Left ventricle myocardium inferior (tissue), 1 donor: ENCODE measurements around the gene IDS. TPM values are rescaled to one million over a fixed set of nuclear protein-coding genes. Genes with fewer than 3 reads are reported as not detected.
A peak's percentile ranks its signal among the peaks of the same experiment; 100 is the strongest.

Experiments
- DNase-seq: peaks from one replicate; pipeline ENCODE4 v3.0.0-alpha.2; 2020
- H3K27ac ChIP-seq: fragments of 200-600 bp; replicated peaks from 2 replicates; pipeline ENCODE4 v1.8.0; 2021
- H3K27me3 ChIP-seq: fragments of 200-600 bp; 2 replicates; pipeline ENCODE4 v1.8.0; 2021; ENCODE audit warnings: low read depth
- H3K36me3 ChIP-seq: fragments of 200-600 bp; 2 replicates; pipeline ENCODE4 v1.8.0; 2021
- H3K4me1 ChIP-seq: fragments of 200-600 bp; 2 replicates; pipeline ENCODE4 v1.8.0; 2021
- H3K4me3 ChIP-seq: fragments of 200-600 bp; 2 replicates; pipeline ENCODE4 v1.8.0; 2021; ENCODE audit warnings: mild to moderate bottlenecking, moderate library complexity
- H3K9me3 ChIP-seq: fragments of 200-600 bp; replicated peaks from 2 replicates; pipeline ENCODE4 v1.8.0; 2021
- intact Hi-C: fragments of 100-400 bp; cut with micrococcal nuclease; formaldehyde crosslinking; loops from one replicate; pipeline ENCODE4 v1.11.0; 2022
- total RNA-seq: library from RNA; stranded (reverse); fragmentation: NEBNext Ultra II Directional; extraction: Animal tissue kit (Norgen Biotek cat#: 25700); gene quantifications from one replicate; pipeline ENCODE4 v1.2.1, GENCODE V29; 2021
- TF ChIP-seq, protein P1 (sequence below): fragments of 200-600 bp; IDR thresholded peaks from 2 replicates; pipeline ENCODE4 v1.8.0; 2021; ENCODE audit warnings: antibody characterized with exemption, mild to moderate bottlenecking, borderline replicate concordance
- donor health status: DM: no; HTN: yes; CAD: no; lungs with severe emphysema.

Gene IDS
- total RNA-seq, 1 donor from 2014 or later = 86.3 TPM

- Histone ChIP-seq H3K36me3 (peaks cover 62% of the 10 kb centered on the region), H3K4me1 (peaks cover 16% of the 10 kb centered on the region)
Observed at GRCh38 chrX:149498767-149499166, 6.3 kb downstream of the IDS start.

DNA sequence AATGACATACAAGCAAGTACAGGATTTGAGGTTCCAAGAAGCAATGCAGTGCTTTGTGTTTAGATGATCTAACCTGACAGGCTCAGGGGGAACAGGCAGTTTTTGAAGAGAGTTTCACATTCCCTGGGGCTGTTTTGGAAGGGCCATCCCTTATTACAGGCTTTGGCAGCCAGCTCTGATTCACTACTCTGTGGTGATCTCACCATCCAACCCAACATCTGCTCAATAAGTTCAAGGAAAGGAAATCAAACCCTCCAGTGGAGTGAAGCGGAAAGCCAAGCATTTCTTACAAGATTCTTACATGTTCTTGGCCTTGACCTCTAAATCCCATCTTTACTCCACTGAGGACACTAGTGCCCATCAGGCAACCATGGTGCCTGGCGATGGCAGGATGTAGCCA, 7.5 kb downstream of the IDS start:
- DNase-seq = no peak
- Histone ChIP-seq H3K36me3 (peaks cover 62% of the 10 kb centered on the region), H3K27me3 (no peaks in the 10 kb centered on the region), H3K4me3 (no peak overlapping the region), H3K27ac (no peak overlapping the region), H3K9me3 (no peaks in the 10 kb centered on the region), H3K4me1 (peaks cover 25% of the 10 kb centered on the region)
- TF ChIP-seq, protein P1, sequence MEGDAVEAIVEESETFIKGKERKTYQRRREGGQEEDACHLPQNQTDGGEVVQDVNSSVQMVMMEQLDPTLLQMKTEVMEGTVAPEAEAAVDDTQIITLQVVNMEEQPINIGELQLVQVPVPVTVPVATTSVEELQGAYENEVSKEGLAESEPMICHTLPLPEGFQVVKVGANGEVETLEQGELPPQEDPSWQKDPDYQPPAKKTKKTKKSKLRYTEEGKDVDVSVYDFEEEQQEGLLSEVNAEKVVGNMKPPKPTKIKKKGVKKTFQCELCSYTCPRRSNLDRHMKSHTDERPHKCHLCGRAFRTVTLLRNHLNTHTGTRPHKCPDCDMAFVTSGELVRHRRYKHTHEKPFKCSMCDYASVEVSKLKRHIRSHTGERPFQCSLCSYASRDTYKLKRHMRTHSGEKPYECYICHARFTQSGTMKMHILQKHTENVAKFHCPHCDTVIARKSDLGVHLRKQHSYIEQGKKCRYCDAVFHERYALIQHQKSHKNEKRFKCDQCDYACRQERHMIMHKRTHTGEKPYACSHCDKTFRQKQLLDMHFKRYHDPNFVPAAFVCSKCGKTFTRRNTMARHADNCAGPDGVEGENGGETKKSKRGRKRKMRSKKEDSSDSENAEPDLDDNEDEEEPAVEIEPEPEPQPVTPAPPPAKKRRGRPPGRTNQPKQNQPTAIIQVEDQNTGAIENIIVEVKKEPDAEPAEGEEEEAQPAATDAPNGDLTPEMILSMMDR = no peak
- intact Hi-C loops = no loop called here

More at GRCh38 chrX:149498767-149499166, 6.3 kb downstream of the IDS start:
- Histone ChIP-seq H3K9me3 (no peaks in the 10 kb centered on the region), H3K27me3 (no peaks in the 10 kb centered on the region), H3K27ac (no peak overlapping the region), H3K4me3 (no peak overlapping the region)
- DNase-seq = no peak
- intact Hi-C loops = no loop called here
- TF ChIP-seq, protein P1 = no peak

GRCh38 chrX:149497054-149497453, 8.1 kb downstream of the IDS start:
- Histone ChIP-seq H3K4me1 (peaks cover 26% of the 10 kb centered on the region), H3K9me3 (no peaks in the 10 kb centered on the region), H3K4me3 (no peak overlapping the region), H3K27ac (no peak overlapping the region), H3K36me3 (peaks cover 62% of the 10 kb centered on the region), H3K27me3 (no peaks in the 10 kb centered on the region)
- intact Hi-C loops = no loop called here
- TF ChIP-seq, protein P1 = no peak
- DNase-seq = no peak

DNA sequence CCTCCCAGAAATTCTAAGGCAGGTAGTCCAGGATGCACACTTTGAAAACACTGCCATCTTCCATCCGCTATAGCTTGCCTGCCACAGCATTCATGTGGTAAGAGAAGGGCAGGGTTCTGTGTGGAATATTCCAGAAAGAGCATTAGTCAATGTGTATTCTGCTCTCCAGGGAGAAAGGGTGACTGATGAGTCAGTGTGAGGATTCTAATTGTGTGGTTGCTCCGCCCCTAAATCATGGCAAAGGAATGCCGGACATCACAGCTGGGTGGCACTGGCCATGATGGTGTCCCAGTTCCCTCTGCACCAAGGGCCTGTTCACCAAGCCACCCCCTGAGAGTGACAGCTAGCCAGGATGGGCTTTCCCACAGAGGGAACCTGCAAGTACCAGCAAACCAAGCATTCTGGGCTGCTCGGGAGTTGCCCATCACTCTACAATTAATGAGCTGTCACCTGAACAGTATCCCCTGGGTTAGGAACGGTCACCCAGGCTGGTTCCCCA, 9.5 kb downstream of the IDS start:
- Histone ChIP-seq H3K27me3 (no peaks in the 10 kb centered on the region), H3K4me1 (peaks cover 33% of the 10 kb centered on the region), H3K4me3 (no peak overlapping the region), H3K9me3 (no peaks in the 10 kb centered on the region), H3K36me3 (peaks cover 54% of the 10 kb centered on the region), H3K27ac (peak overlapping the region; percentile 12)
- intact Hi-C loops = no loop called here
- TF ChIP-seq, protein P1 = no peak
- no peak for DNase-seq

DNA sequence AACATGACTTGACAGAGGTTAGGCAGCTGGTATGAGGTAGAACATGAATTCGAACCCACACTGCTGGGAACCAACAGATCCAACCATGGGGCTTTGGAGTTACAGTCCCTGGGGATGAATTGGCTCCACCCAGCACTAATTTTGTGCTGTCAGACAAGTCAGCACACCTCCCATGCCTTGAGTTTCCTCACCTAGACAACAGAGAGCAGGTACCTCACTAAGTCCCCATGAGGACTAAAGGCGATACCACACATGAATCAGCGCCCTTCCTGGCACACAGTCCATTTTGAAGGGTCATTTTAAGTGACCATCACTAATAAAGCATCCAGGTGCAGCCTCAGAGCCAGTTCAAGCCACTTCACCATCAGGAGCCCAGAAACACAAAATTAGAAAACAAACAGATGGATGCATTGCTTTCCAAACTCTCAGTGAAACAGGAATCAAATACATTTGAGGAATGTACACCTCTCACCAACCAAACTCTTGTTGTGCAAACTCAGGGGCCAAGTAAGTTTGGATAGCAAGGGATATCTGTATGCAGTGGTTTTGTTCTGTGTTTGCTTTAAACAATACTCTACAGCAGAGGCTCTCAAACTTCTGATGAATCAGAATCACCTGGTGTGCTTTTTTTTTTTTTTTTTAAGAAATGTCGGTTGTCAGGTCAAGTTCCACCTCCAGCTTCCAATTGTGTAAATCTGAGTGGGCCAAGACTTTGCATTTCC, 10.1 kb downstream of the IDS start:
- intact Hi-C loops = no loop called here
- TF ChIP-seq, protein P1 = no peak
- H3K27me3 ChIP-seq = no peaks in the 10 kb centered on the region
- DNase-seq = no peak
- H3K4me1 ChIP-seq = peaks cover 37% of the 10 kb centered on the region
- no peak overlapping the region for H3K4me3 ChIP-seq
- peak overlapping the region; percentile 86 for H3K27ac ChIP-seq
- H3K36me3 ChIP-seq = peaks cover 48% of the 10 kb centered on the region
- no peaks in the 10 kb centered on the region for H3K9me3 ChIP-seq
